Measurements from ENCODE around the gene OR5M8. TPM values are rescaled to one million over a fixed set of nuclear protein-coding genes. Genes with fewer than 3 reads are reported as not detected.

The OR5M8 gene
- total RNA-seq, result not detected

- POLR2A ChIA-PET, result no interaction called here
- CTCF ChIA-PET, result no interaction called here
These were observed at the start of gene OR5M8 for GRCh38 chr11:56491270-56491669. TSS of gene OR5M8 (minus strand) at chr11:56491370. CDS start at chr11:56491370, 0 bp downstream.

- ChIA-PET POLR2A (no interaction called here), CTCF (no interaction called here)
These were observed 42.0 kb upstream of the OR5M8 start for GRCh38 chr11:56533054-56533740.

- ChIA-PET CTCF (no interaction called here), POLR2A (no interaction called here)
These were observed 40.7 kb upstream of the OR5M8 start for GRCh38 chr11:56531856-56532255.

- CTCF ChIA-PET, result no interaction called here
- POLR2A ChIA-PET, result no interaction called here
These were observed 30.8 kb upstream of the OR5M8 start for GRCh38 chr11:56522008-56522407.

- ChIA-PET POLR2A (no interaction called here), CTCF (no interaction called here)
These were observed 22.1 kb upstream of the OR5M8 start for GRCh38 chr11:56513280-56513679.

- POLR2A ChIA-PET, result no interaction called here
- CTCF ChIA-PET, result no interaction called here
These were observed 18.3 kb upstream of the OR5M8 start for GRCh38 chr11:56509439-56509838.

GRCh38 chr11:56497010-56497409, 5.8 kb upstream of the OR5M8 start:
- POLR2A ChIA-PET, result no interaction called here
- CTCF ChIA-PET, result no interaction called here

GRCh38 chr11:56495117-56495516, 3.9 kb upstream of the OR5M8 start:
- ChIA-PET POLR2A (no interaction called here), CTCF (no interaction called here)

GRCh38 chr11:56486801-56487200, 4.4 kb downstream of the OR5M8 start:
- POLR2A ChIA-PET, result no interaction called here
- CTCF ChIA-PET, result no interaction called here

GRCh38 chr11:56474729-56475235, 16.4 kb downstream of the OR5M8 start:
- POLR2A ChIA-PET, result no interaction called here
- CTCF ChIA-PET, result interaction anchor here (0.6 kb wide), 1 partner anchor 738 kb away, joined by 3 read pairs; no protein-coding TSS in a partner anchor

GRCh38 chr11:56473252-56473651, 17.9 kb downstream of the OR5M8 start, which contains the start of gene OR5M3:
TSS of gene OR5M3 (minus strand) at chr11:56473352. CDS start at chr11:56470497, 2,855 bp downstream.
- ChIA-PET POLR2A (no interaction called here), CTCF (no interaction called here)

GRCh38 chr11:56457076-56457475, 34.1 kb downstream of the OR5M8 start:
- CTCF ChIA-PET, result no interaction called here

GRCh38 chr11:56453521-56453920, 37.6 kb downstream of the OR5M8 start:
- ChIA-PET POLR2A (no interaction called here), CTCF (no interaction called here)

More at GRCh38 chr11:56457076-56457475, 34.1 kb downstream of the OR5M8 start:
- POLR2A ChIA-PET, result no interaction called here

Other genes starting within 250 kb of the OR5M8 start
- not detected for gene OR5T3, start 239.1 kb downstream of the OR5M8 start, total RNA-seq
- not detected for gene OR5T1, start 217.2 kb downstream of the OR5M8 start, total RNA-seq
- not detected for gene OR8H1, start 199.1 kb downstream of the OR5M8 start, total RNA-seq
- gene OR8K3, start 176.2 kb downstream of the OR5M8 start, total RNA-seq, result not detected
- gene OR8K1, start 145.3 kb downstream of the OR5M8 start, total RNA-seq, result not detected
- gene OR8J1, start 137.1 kb downstream of the OR5M8 start, total RNA-seq, result not detected
- gene OR8U1, start 115.7 kb downstream of the OR5M8 start, total RNA-seq, result not detected
- gene OR5AL1, start 78.7 kb downstream of the OR5M8 start, total RNA-seq, result not detected
- gene OR5M3, start 18.0 kb downstream of the OR5M8 start, total RNA-seq, result not detected
- gene OR5M11, start 51.9 kb upstream of the OR5M8 start, total RNA-seq, result not detected
- gene OR5M10, start 86.4 kb upstream of the OR5M8 start, total RNA-seq, result not detected
- not detected for gene OR5M1, start 123.5 kb upstream of the OR5M8 start, total RNA-seq
- not detected for gene OR5AP2, start 151.1 kb upstream of the OR5M8 start, total RNA-seq
- not detected for gene OR5AR1, start 172.3 kb upstream of the OR5M8 start, total RNA-seq
- gene OR9G1, start 207.7 kb upstream of the OR5M8 start, total RNA-seq, result not detected

Measured in activated CD8-positive, alpha-beta memory T cell treated with anti-CD3 and anti-CD28 coated beads for 36 hours (primary cell).